HL-60 (cell line): ENCODE data around the gene NACC2.
A peak's percentile ranks its signal among the peaks of the same experiment; 100 is the strongest.

ENCODE experiments used
- DNase-seq, 2 experiments: peaks; one replicate each; pipeline ENCODE4 v3.0.0-alpha.2; 2010 to 2020; ENCODE audit warnings: low read depth in 1 of 2, low spot score in 1 of 2
- H3K27ac ChIP-seq: fragments of 250-450 bp; sonication (Bioruptor Pico); replicated peaks from 2 replicates; pipeline ENCODE4 v1.5.1; 2020; ENCODE audit warnings: mild to moderate bottlenecking, moderate library complexity
- H3K27me3 ChIP-seq: fragments of 250-450 bp; sonication (Bioruptor Pico); 2 replicates; pipeline ENCODE4 v1.5.1; 2021; ENCODE audit warnings: mild to moderate bottlenecking, moderate library complexity; ENCODE audit not compliant: insufficient read depth, poor library complexity, severe bottlenecking
- H3K4me3 ChIP-seq: replicated peaks from 2 replicates; pipeline ENCODE4 v1.5.1; 2011; ENCODE audit warnings: mild to moderate bottlenecking, control low read depth, low read length; ENCODE audit not compliant: insufficient read depth
- CTCF ChIP-seq: IDR thresholded peaks from one replicate; pipeline ENCODE4 v1.5.1; 2011; ENCODE audit warnings: low read length, control low read depth, inconsistent platforms; ENCODE audit not compliant: insufficient read depth
- GABPA ChIP-seq: IDR thresholded peaks from 2 replicates; pipeline ENCODE4 v1.6.1; 2012; ENCODE audit warnings: low read depth
- POLR2AphosphoS5 ChIP-seq: IDR thresholded peaks from 2 replicates; pipeline ENCODE4 v1.6.1; 2012; ENCODE audit warnings: low read depth
- REST ChIP-seq: IDR thresholded peaks from 2 replicates; pipeline ENCODE4 v1.6.1; 2012; ENCODE audit warnings: low read depth; ENCODE audit not compliant: insufficient replicate concordance
- SPI1 ChIP-seq: IDR thresholded peaks from 2 replicates; pipeline ENCODE4 v1.6.1; 2012; ENCODE audit warnings: low read depth, mild to moderate bottlenecking, borderline replicate concordance
- long read RNA-seq: library from polyadenylated mRNA; unstranded; transcript quantifications from one replicate; pipeline ENCODE4 v2.0.0, GENCODE V29; 2020

NACC2 gene, protein sequence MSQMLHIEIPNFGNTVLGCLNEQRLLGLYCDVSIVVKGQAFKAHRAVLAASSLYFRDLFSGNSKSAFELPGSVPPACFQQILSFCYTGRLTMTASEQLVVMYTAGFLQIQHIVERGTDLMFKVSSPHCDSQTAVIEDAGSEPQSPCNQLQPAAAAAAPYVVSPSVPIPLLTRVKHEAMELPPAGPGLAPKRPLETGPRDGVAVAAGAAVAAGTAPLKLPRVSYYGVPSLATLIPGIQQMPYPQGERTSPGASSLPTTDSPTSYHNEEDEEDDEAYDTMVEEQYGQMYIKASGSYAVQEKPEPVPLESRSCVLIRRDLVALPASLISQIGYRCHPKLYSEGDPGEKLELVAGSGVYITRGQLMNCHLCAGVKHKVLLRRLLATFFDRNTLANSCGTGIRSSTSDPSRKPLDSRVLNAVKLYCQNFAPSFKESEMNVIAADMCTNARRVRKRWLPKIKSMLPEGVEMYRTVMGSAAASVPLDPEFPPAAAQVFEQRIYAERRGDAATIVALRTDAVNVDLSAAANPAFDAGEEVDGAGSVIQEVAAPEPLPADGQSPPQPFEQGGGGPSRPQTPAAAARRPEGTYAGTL
- long read RNA-seq, partial matches to known transcripts, result 0 of 13 reads
- long read RNA-seq, other reads (novel, unspliced or antisense), result 13 of 13 reads

- Histone ChIP-seq H3K4me3 (peak within 1 kb of the TSS; percentile 63), H3K27me3 (no peaks in the 10 kb centered on the region), H3K27ac (peak within 1 kb of the TSS; percentile 84)
- peak in 1 of 2 experiments; percentile 53 for DNase-seq
- no peak for TF ChIP-seq REST
- no peak for TF ChIP-seq GABPA
- TF ChIP-seq SPI1, result no peak
- TF ChIP-seq POLR2AphosphoS5, result no peak
- TF ChIP-seq CTCF, result no peak
These were observed at the start of gene NACC2 for GRCh38 chr9:136095070-136096058. NACC2 (minus strand) TSS chr9:136095289; CDS start chr9:136050521, 44,768 bp downstream.

- no peak for DNase-seq
- Histone ChIP-seq H3K27me3 (peaks cover 11% of the 10 kb centered on the region), H3K4me3 (no peak overlapping the region), H3K27ac (no peak overlapping the region)
- TF ChIP-seq CTCF (no peak), SPI1 (no peak), GABPA (no peak), REST (no peak), POLR2AphosphoS5 (no peak)
These were observed 49.4 kb upstream of the NACC2 start for GRCh38 chr9:136144450-136144849.

DNA sequence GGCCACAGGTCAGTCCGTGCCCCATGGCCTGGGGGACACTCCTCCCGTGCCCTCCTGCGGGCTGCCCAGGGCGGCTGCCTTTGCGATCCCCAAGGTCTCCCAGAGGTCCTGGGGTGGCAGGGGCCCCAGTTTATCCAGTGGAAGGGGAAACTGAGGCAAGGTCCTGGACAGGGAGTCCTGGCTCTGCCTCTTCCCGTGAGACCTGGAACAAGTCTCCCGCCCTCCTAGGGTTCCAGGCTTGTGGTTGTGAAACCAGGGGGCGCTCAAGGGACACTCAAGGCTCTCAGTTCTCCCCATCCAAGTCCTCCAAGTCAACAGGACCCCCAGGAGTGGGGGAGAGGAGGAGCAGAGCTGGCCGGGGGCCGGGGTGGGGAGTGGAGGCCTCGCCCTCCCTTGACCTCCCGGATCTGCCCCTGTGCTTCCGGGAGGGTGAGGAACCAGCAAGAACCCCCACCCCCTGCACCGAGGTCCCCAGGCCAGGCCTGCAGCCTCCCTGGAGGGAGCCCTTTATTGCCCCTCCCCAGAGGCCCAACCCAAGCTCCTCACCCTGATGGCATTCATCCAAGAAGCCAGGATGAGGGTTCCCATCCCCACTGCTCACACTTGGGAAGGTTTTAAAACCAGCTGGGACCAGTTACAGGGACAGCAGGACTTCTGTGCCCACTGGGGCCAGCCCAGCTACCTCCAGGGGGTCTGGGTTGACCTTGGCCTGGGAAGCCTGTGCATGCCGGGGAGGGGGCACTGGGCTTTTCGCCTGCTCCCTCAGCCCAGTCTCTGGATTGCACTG is 48.3 kb upstream of the NACC2 start:
- TF ChIP-seq SPI1 (no peak), POLR2AphosphoS5 (no peak), REST (no peak), GABPA (no peak), CTCF (peak; percentile 4)
- H3K27me3 ChIP-seq, result peaks cover 11% of the 10 kb centered on the region
- no peak overlapping the region for H3K27ac ChIP-seq
- peak in 1 of 2 experiments; percentile 12 for DNase-seq
- H3K4me3 ChIP-seq, result no peak overlapping the region
